ENCODE results near the gene RNASE7. TPM values are rescaled to one million over a fixed set of nuclear protein-coding genes. Genes with fewer than 3 reads are reported as not detected.

RNASE7 gene
- total RNA-seq, 4 donors from 2014 or later: not detected

DNA sequence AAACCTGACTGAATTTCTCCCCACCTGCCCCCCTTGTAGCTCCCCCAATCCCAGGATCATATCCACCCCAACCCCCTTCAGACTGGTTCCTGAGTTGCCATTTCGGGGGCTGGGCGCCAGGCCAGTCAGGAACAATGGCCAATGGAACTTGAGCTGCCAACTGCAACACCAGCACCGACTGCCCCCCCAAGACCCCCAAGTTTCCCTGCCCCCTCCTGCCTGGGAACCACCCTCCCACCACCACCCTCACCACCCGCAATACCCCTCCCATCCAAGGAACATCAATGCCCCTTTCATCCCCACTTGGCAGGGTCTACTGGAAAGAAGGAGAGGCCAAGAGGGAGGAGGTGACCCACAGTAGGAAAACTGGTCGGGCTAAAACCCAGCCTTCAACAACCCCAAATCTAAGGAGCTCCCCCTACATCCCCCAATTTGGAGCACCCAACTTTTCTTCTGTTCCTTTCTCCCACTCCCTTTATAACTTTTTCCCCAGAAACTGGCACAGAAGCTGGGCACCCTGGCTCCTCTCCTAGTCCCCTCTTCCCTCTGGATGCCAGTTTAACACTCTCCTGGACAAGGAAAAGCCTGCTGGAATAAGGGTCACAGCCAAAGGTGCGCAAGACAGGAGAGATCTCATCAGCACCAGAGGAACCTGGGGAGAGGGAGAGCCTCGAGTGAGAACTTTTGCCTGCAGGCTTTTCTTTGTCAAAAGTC, 15.7 kb upstream of the RNASE7 start:
- TF ChIP-seq, protein P1, sequence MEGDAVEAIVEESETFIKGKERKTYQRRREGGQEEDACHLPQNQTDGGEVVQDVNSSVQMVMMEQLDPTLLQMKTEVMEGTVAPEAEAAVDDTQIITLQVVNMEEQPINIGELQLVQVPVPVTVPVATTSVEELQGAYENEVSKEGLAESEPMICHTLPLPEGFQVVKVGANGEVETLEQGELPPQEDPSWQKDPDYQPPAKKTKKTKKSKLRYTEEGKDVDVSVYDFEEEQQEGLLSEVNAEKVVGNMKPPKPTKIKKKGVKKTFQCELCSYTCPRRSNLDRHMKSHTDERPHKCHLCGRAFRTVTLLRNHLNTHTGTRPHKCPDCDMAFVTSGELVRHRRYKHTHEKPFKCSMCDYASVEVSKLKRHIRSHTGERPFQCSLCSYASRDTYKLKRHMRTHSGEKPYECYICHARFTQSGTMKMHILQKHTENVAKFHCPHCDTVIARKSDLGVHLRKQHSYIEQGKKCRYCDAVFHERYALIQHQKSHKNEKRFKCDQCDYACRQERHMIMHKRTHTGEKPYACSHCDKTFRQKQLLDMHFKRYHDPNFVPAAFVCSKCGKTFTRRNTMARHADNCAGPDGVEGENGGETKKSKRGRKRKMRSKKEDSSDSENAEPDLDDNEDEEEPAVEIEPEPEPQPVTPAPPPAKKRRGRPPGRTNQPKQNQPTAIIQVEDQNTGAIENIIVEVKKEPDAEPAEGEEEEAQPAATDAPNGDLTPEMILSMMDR (IDR thresholded peaks at IDR 0.05): no peak
- Histone ChIP-seq H3K4me3 (peak overlapping the region; percentile 84 to 96), H3K4me1 (peaks cover 5 to 12% of the 10 kb centered on the region in 2 donors)

DNA sequence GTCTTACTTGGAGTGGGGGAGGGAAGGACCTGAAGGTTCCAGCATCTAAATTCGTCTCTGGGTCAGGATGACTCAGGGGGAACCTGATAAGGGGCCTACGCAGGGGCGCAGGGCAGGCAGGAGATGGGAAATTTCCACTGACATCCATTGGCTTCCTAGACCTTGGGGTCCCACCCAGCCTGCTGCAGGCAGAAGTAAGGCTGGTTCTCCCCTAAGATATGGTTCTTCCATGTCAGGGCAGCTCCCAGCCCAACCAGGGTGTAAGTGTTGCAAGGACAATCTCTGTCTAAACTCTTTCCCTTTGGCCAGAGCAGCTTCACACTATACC, 15.2 kb upstream of the RNASE7 start:
- intact Hi-C loops (cut with DNase I; ENCODE audit: low total_unique reads): no loop called here
- TF ChIP-seq, protein P1 (IDR thresholded peaks at IDR 0.05): no peak
- no peak for TF ChIP-seq POLR2A (IDR thresholded peaks at IDR 0.05)
- Histone ChIP-seq H3K9me3 (no peaks in the 10 kb centered on the region), H3K27ac (peak overlapping the region; percentile 99), H3K36me3 (no peaks in the 10 kb centered on the region), H3K4me1 (peaks cover 5 to 12% of the 10 kb centered on the region in 2 donors), H3K27me3 (no peaks in the 10 kb centered on the region), H3K4me3 (no peak overlapping the region)
- DNase-seq: peak; percentile 75

More for the DNA sequence above, 15.7 kb upstream of the RNASE7 start:
- H3K36me3 ChIP-seq: no peaks in the 10 kb centered on the region
- DNase-seq: peak in 1 of 2 donors; percentile 39
- no peaks in the 10 kb centered on the region for H3K9me3 ChIP-seq
- no peaks in the 10 kb centered on the region for H3K27me3 ChIP-seq
- H3K27ac ChIP-seq: peak overlapping the region; percentile 99
- intact Hi-C loops (cut with DNase I; ENCODE audit: low total_unique reads): no loop called here

DNA sequence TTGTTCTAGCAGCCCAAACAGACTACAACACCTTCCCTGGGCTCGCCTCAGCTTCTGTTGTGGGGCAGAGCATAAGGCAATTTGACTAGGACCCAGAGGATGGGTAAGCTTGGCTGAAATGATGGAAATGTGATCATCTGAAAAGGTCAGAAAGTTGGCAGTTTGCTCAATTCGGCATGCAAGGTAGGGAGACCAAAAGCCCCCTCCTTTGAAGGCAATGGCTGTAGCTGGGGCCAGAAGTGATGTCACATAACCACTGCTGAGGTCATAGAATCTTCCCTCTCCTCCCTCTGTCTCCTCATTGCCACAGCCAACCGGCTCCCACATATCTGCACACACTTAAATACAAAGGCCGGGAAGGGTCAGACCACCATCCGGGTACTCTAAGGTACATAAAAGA, 12.2 kb upstream of the RNASE7 start, which contains the start of gene TPPP2:
Gene TPPP2, plus strand, starts transcription at position 301 of the 400 bp plus-strand sequence. CDS start 365 bp downstream, outside the sequence.
- Histone ChIP-seq H3K4me1 (peaks cover 5 to 12% of the 10 kb centered on the region in 2 donors), H3K27me3 (no peaks in the 10 kb centered on the region), H3K27ac (peak within 1 kb of the TSS in 1 of 2 donors; percentile 49), H3K9me3 (no peaks in the 10 kb centered on the region), H3K4me3 (no peak within 1 kb of the TSS), H3K36me3 (no peaks in the 10 kb centered on the region)
- TF ChIP-seq POLR2A (IDR thresholded peaks at IDR 0.05): no peak
- TF ChIP-seq, protein P1 (IDR thresholded peaks at IDR 0.05): no peak
- DNase-seq: no peak
- intact Hi-C loops (cut with DNase I; ENCODE audit: low total_unique reads): no loop called here

DNA sequence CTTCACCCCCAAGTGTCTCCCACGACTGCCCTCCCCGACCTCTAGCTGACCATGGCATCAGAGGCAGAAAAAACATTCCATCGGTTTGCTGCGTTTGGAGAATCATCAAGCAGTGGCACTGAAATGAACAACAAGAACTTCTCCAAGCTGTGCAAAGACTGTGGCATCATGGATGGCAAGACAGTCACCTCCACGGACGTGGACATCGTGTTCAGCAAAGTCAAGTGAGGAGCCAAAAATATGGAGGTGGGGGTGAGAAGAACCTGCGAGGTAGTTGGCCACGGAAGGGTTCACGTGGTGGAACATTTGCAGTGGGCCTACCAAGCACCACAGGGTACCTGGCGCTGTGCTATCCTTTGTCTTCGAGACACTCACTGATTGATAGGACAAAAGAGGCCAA, 11.6 kb upstream of the RNASE7 start:
- intact Hi-C loops (cut with DNase I; ENCODE audit: low total_unique reads): no loop called here
- Histone ChIP-seq H3K4me3 (no peak overlapping the region), H3K27ac (no peak overlapping the region), H3K36me3 (no peaks in the 10 kb centered on the region), H3K27me3 (no peaks in the 10 kb centered on the region), H3K9me3 (no peaks in the 10 kb centered on the region), H3K4me1 (peaks cover 5 to 12% of the 10 kb centered on the region in 2 donors)
- no peak for DNase-seq
- TF ChIP-seq POLR2A (IDR thresholded peaks at IDR 0.05): no peak

DNA sequence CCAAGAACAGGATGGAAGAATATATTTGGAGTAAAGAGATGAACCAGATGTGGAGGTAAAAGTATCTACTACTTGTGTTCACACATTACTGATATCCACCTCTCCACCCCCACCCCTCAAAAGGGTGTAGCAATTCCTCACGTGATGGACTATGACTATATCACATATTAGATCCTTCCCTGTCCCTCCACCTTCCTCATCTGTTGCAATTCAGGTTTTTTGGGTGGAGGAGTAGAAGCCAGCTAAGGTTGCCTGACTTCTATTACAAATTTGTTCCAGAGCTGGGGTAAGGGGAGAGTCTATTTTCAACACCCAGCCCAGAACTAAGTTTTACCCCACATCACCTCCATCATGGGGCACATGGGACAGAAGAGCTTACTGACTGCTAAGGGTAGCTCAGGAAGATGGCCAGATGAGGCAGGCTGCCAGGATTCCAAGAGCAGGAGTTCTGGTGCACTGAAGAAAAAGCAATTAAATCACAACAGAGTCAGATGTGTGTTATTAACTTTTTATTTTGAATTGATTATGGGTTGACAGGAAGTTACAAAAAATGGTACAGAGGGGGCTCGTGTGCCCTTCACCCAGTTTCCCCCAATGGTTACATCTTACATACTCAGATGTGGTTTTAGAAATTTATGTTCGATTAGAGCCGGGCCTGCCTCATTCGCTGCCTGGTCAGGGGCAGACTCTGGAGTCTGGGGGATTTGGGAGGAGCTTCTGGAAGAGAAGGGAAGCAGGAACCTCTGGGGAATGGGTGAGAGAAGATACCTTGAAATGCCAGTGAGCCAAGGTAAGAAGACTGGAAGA, 9.6 kb upstream of the RNASE7 start:
- Histone ChIP-seq H3K36me3 (no peaks in the 10 kb centered on the region), H3K4me1 (no peaks in the 10 kb centered on the region), H3K9me3 (no peaks in the 10 kb centered on the region), H3K27me3 (no peaks in the 10 kb centered on the region), H3K4me3 (no peak overlapping the region), H3K27ac (peak overlapping the region; percentile 44 to 49)
- TF ChIP-seq, protein P1 (IDR thresholded peaks at IDR 0.05): no peak
- TF ChIP-seq POLR2A (IDR thresholded peaks at IDR 0.05): no peak
- intact Hi-C loops (cut with DNase I; ENCODE audit: low total_unique reads): no loop called here
- no peak for DNase-seq

Measured in uterus (tissue), 4 donors.